Memory B cell (primary cell): ENCODE measurements around the gene ZNF598.
"Not testable (repeated sequence)": the region's sequence is repeated elsewhere in the genome, so short reads cannot be mapped to it uniquely, and the experiment has no call there.

ENCODE experiments used
- ATAC-seq: fragments of 150-1000 bp; cut with Tn5 transposase; 2 replicates; pipeline ENCODE4 v1.10.0; 2021; ENCODE audit warnings: low read depth, mild to moderate bottlenecking, moderate library complexity
- DNase-seq, 2 donors: peaks; one replicate each; pipeline ENCODE4 v3.0.0; 2022; ENCODE audit warnings: low spot score in 2 of 2
- H3K27ac Mint-ChIP-seq: one replicate; pipeline ENCODE4 v1.8.0; 2022; ENCODE audit warnings: mild to moderate bottlenecking, moderate library complexity, mixed read lengths
- H3K27me3 Mint-ChIP-seq: one replicate; pipeline ENCODE4 v1.8.0; 2022; ENCODE audit warnings: mixed read lengths
- H3K36me3 Mint-ChIP-seq: one replicate; pipeline ENCODE4 v1.8.0; 2022; ENCODE audit warnings: mild to moderate bottlenecking, mixed read lengths
- H3K4me1 Mint-ChIP-seq: one replicate; pipeline ENCODE4 v1.8.0; 2022; ENCODE audit warnings: mixed read lengths
- H3K4me3 Mint-ChIP-seq: one replicate; pipeline ENCODE4 v1.8.0; 2022; ENCODE audit warnings: mild to moderate bottlenecking, moderate library complexity, mixed read lengths
- H3K9me3 Mint-ChIP-seq: one replicate; pipeline ENCODE4 v1.8.0; 2022; ENCODE audit warnings: mixed read lengths

ZNF598 gene

DNA sequence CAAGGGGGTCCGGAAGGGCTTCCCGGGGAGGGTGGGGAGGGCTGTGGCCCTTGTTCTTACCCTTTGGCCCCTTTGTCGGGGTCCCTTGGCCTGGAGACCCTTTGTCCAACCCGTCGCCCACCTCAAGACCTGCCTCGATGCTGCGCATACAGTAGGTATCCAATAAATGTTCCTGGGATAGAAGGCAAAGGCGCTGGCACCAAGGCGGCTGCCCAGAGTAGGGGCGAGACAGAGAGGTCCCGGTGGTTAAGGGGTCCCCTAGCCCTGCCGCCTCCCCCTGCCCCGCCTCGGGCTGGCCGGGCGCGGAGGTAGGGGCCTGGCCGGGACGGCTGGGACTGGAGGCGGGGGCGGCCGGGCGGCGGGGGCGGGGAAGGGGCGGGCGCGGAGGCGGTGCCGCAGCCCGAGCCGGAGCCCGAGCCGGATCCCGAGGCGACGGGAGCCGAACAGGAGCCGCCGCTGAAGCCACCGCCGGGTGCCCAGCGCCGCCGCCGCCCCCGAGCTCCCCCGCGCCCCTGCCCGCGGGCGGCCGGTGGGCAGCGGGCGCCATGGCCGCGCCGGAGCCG is 16.9 kb upstream of the ZNF598 start, which contains the start of gene NHERF2:
Gene NHERF2, plus strand, starts transcription at position 442 of the 563 bp plus-strand sequence. Its CDS starts 104 bp downstream, at position 546.
- ATAC-seq (no peak), DNase-seq (no peak)
- H3K36me3 Mint-ChIP-seq, result no peaks in the 10 kb centered on the region
- H3K27ac Mint-ChIP-seq, result no peak within 1 kb of the TSS
- H3K4me3 Mint-ChIP-seq, result peak within 1 kb of the TSS; percentile 77
- H3K27me3 Mint-ChIP-seq, result peaks cover 17% of the 10 kb centered on the region
- H3K4me1 Mint-ChIP-seq, result peaks cover 17% of the 10 kb centered on the region
- no peaks in the 10 kb centered on the region for H3K9me3 Mint-ChIP-seq

DNA sequence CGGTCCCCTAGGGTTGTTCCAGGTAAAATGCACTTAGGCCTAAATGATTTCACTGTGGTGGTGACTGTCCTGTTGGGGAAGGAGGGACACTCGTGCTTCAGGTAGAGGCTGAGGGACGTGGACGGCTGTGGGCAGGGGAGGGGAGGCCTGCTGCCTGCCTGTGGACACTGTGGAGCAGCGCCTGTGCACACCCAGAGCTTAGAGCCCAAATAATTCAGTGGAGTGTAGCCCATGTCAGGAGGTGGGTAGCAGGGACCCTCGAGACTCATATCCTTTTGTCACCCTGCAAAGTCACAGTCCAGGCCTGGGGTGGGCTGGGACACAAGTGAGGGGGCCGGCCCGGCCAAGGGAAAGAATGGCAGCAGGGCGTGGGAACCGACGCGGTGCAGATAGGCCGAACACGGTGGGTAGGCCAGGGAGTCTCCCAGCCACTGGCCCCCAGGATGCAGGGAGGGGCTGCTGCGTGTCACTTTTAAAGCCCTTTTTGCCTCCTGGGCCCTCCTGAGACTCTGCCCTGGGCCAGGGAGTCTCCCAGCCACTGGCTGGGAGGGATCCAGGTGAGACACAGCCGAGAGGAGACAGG is 16.3 kb upstream of the ZNF598 start:
- H3K27me3 Mint-ChIP-seq, result peaks cover 20% of the 10 kb centered on the region
- peak overlapping the region; percentile 77 for H3K4me3 Mint-ChIP-seq
- no peak overlapping the region for H3K27ac Mint-ChIP-seq
- DNase-seq (no peak), ATAC-seq (no peak)
- H3K36me3 Mint-ChIP-seq, result no peaks in the 10 kb centered on the region
- no peaks in the 10 kb centered on the region for H3K9me3 Mint-ChIP-seq
- peaks cover 17% of the 10 kb centered on the region for H3K4me1 Mint-ChIP-seq

DNA sequence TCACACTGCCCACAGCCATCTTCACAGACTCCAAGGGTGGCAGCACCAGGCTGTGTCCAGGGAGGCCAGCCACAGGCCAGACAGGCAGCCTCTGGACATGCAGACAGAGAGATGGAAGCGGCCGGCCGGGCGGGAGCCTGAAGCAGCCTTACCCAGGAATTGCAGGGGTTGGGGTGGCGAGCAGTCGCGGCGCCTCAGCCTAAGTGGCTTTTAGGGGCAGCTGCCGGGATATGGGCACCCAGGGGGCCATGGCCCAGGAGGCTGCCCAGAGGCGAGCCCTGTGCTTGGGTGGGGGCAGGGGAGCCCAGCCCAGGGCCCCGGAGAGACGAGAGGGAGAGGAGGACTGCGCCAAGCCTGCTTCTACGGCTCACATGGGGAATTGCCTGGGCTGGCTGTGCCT is 15.6 kb upstream of the ZNF598 start:
- H3K27me3 Mint-ChIP-seq, result peaks cover 21% of the 10 kb centered on the region
- H3K27ac Mint-ChIP-seq, result no peak overlapping the region
- H3K36me3 Mint-ChIP-seq, result no peaks in the 10 kb centered on the region
- peaks cover 17% of the 10 kb centered on the region for H3K4me1 Mint-ChIP-seq
- ATAC-seq (no peak), DNase-seq (no peak)
- peak overlapping the region; percentile 44 for H3K4me3 Mint-ChIP-seq
- H3K9me3 Mint-ChIP-seq, result no peaks in the 10 kb centered on the region

DNA sequence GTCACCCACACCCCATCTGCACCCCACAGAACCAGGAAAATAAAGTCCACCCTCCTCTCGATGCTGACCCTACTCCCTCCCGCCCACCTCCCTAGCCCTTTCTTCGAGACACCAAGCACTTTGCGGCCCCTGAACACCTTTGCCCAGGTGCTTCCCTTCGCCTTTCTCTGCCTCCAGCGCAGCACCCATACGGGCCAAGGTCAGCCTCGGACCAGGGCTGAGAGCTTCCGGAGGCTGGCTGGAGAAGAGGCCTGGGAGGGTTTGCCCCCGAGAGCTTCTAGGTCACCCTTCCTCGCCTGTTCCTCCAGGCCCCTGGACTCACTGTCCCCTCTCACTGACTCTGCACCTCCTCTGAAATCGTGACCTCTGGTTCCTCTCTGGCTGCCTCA is 14.4 kb upstream of the ZNF598 start:
- H3K9me3 Mint-ChIP-seq, result no peaks in the 10 kb centered on the region
- peak overlapping the region; percentile 9 for H3K4me3 Mint-ChIP-seq
- H3K36me3 Mint-ChIP-seq, result no peaks in the 10 kb centered on the region
- peaks cover 17% of the 10 kb centered on the region for H3K4me1 Mint-ChIP-seq
- peaks cover 20% of the 10 kb centered on the region for H3K27me3 Mint-ChIP-seq
- DNase-seq (no peak), ATAC-seq (no peak)
- no peak overlapping the region for H3K27ac Mint-ChIP-seq

DNA sequence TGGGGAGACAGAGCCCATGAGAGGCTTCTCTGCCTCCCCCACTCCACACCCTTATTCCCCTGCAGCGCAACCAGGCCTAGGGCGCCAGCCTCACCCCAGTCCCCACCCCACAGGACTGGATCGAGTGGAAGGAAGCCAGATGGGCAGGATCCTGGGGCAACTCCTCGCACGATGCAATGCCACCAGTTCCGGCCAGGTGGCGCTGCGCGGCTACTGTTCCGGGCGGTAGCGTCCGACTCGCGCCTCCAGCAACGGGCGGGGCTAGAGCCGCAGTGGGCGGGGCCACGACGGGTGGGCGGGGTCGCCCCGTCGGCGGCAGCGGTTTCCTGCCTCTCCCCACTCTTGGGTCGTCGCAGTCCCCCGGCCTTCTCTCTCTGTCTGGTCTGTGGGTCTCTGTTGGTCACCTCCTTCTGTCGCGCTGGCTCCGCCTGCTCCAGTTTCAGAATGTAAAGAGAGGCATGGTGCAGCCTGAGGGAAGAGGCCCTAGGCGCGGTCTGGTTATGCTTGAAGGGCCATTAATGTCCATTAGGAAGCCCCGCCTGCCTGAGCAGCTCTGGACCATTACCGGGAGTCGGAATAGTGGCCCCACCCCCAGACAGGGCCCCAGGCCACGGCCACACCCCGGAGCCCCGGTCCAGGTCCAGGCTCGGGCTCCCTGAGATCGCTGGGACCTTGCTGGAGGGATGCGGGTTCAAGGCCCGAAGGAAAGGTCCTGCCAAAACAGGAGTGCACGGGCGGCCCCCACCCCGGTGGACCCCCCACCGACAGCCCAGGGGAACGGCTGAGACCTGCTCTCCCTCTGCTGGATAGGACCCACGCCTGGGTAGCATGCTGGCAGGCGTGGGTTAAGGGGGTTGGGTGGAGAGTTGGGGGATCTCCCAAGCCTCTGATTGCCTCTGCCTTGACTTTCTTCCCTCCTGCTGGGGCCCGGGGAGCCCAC is 13.7 kb upstream of the ZNF598 start:
- peak; percentile 96 to 98 for DNase-seq
- Mint-ChIP-seq H3K36me3 (no peaks in the 10 kb centered on the region), H3K9me3 (no peaks in the 10 kb centered on the region), H3K4me3 (peak overlapping the region; percentile 79), H3K27me3 (peaks cover 22% of the 10 kb centered on the region), H3K4me1 (peaks cover 17% of the 10 kb centered on the region), H3K27ac (peak overlapping the region; percentile 15)
- ATAC-seq, result peak; percentile 81

DNA sequence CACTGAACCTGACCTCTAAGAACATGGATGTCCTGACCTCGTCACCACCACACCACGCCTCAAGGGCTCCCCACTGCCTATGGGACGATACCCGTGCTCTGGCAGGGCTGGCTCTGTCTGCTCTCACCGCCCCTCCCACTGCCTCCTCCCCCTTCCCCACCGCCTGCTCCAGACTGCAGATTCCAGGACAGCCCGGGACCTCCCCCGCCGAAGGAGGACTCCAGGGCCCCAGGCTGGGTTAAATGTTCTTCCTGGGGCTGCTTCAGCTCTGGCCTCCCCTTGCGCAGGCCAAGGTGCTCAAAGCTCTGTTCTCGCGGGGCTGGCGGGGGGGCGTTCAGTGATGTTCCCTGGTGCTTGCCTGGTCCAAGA is 13.1 kb upstream of the ZNF598 start:
- peaks cover 17% of the 10 kb centered on the region for H3K4me1 Mint-ChIP-seq
- peak overlapping the region; percentile 15 for H3K27ac Mint-ChIP-seq
- H3K4me3 Mint-ChIP-seq, result peak overlapping the region; percentile 79
- peaks cover 24% of the 10 kb centered on the region for H3K27me3 Mint-ChIP-seq
- DNase-seq, result no peak
- ATAC-seq, result peak; percentile 18
- H3K36me3 Mint-ChIP-seq, result no peaks in the 10 kb centered on the region
- no peaks in the 10 kb centered on the region for H3K9me3 Mint-ChIP-seq

DNA sequence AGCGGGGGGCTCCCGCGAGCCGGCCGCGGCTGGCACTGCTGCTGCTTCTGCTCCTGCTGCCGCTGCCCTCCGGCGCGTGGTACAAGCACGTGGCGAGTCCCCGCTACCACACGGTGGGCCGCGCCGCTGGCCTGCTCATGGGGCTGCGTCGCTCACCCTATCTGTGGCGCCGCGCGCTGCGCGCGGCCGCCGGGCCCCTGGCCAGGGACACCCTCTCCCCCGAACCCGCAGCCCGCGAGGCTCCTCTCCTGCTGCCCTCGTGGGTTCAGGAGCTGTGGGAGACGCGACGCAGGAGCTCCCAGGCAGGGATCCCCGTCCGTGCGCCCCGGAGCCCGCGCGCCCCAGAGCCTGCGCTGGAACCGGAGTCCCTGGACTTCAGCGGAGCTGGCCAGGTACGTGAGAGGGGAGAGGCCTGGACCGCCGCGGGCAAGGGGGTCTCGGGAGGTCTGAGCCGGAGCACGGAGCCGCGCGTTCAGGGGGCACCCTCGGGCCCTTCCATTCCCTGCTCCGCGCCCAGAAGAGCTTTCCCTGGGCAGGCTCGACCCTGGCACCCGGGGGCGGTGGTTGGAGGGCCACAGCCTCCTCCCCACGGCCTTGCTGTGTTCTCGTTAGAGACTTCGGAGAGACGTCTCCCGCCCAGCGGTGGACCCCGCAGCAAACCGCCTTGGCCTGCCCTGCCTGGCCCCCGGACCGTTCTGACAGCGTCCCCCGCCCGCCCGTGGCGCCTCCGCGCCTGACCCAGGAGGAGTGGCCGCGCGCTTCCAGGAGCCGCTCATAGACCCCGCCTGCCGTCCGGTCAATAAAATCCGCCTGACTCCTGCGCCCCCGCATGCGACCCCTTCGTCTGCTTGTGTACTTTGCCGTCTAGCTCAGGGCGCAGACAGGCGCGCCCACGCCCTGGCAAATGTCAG is 10.6 kb upstream of the ZNF598 start:
- Mint-ChIP-seq H3K27me3 (peaks cover 17% of the 10 kb centered on the region), H3K36me3 (no peaks in the 10 kb centered on the region), H3K9me3 (no peaks in the 10 kb centered on the region), H3K4me3 (peak overlapping the region; percentile 41), H3K27ac (no peak overlapping the region), H3K4me1 (peaks cover 13% of the 10 kb centered on the region)
- DNase-seq (no peak), ATAC-seq (no peak)

DNA sequence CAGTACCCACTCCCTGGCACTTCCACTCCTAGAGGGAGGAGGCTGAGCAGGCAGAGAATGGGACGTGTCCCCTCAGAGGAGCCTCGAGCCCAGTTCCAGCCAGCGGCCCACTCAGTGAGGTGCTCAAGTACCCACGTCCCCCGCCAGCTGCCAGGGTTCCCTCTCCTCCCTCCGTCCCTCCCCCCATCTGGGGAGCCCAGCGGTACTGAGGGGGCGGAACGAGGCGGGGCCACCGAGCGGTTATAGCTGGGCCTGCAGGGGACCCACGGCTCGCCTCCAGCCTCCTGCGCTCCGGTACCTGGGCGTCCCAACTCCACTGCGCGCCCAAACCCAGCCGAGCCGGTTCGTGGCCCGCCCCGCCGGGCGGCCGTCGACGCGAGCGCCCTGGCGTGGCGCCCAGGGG is 9.9 kb upstream of the ZNF598 start, which contains the start of gene NPW:
Gene NPW, plus strand, starts transcription at position 268 of the 403 bp plus-strand sequence.
- Mint-ChIP-seq H3K4me1 (peaks cover 11% of the 10 kb centered on the region), H3K27me3 (peaks cover 15% of the 10 kb centered on the region), H3K9me3 (no peaks in the 10 kb centered on the region), H3K27ac (no peak within 1 kb of the TSS), H3K36me3 (no peaks in the 10 kb centered on the region), H3K4me3 (peak within 1 kb of the TSS; percentile 41)
- DNase-seq (no peak), ATAC-seq (peak; percentile 21)

DNA sequence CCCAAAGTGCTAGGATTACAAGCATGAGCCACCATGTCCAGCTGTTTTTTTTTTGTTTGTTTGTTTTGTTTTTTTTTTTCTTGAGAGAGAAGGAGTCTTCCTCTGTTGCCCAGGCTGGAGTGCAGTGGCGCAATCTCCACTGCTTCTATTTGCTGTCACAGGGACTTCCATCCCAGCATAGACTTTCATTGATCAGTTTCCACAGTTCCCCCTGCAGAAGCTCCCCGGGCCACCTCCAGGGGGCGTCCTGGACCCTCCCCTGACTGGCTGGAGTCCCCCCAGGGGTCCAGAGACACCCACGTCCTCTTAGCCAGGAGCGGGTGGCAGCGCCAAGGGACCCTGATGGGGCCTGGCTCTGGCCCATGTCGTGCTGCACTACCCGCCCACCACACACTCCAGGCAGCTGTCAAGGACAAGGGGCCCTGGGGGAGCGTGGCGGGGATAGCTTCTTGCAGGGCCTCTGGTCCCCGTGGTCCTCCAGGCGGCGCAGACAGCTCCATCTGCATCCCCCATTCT is 6.8 kb upstream of the ZNF598 start:
- Mint-ChIP-seq H3K4me1 (no peaks in the 10 kb centered on the region), H3K27me3 (peaks cover 7% of the 10 kb centered on the region), H3K9me3 (no peaks in the 10 kb centered on the region), H3K36me3 (no peaks in the 10 kb centered on the region), H3K27ac (no peak overlapping the region), H3K4me3 (no peak overlapping the region)
- DNase-seq, result no peak
- ATAC-seq, result no peak

DNA sequence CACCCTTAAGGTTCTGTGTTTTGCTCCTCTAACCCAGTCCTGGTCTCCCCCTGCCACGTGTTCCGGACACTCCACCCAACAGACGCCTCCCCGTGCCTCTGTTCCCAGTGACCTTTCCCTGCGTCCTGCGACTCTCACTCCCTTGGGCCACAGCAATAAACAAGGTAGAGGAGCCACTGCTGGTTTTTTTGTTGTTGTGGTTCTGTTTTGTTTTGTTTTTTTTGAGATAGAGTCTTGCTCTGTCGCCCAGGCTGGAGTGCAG is 6.3 kb upstream of the ZNF598 start:
- ATAC-seq (no peak), DNase-seq (no peak)
- no peak overlapping the region for H3K27ac Mint-ChIP-seq
- H3K9me3 Mint-ChIP-seq, result no peaks in the 10 kb centered on the region
- no peaks in the 10 kb centered on the region for H3K4me1 Mint-ChIP-seq
- H3K36me3 Mint-ChIP-seq, result no peaks in the 10 kb centered on the region
- H3K27me3 Mint-ChIP-seq, result peaks cover 5% of the 10 kb centered on the region
- H3K4me3 Mint-ChIP-seq, result no peak overlapping the region

DNA sequence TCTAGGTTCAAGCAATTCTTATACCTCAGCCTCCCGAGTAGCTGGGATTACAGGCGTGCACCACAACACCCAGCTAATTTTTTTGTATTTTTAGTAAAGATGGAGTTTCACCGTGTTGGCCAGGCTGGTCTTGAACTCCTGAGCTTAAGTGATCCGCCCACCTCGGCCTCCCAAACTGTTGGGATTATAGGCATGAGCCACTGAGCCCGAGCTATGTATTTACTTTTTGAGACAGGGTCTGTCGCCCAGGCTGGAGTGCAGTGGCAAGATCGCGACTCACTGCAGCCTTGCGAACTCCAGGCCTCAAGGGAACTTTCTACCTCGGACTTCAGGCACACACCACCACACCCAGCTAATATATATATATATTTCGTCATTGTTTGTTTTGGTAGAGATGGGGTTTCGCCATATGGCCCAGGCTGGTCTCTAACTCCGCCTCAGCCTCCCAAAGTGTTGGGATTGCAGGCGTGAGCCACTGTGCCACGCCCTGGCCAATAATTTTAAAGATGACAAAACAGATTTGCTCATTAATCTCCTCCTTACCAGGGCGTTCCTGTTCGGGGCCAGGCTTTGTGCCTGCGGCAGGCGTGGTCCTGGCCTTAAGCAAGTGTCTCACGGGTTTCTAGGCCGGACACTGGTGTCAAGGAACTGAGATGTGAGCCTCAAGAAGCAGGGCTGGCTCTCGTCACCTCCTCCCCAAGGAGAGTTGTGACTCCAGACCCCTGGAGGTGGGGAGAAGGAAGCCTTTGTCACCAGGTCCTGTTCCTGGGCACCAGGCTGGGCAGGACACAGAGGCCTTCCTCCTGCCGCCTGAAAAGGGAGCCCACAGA is 5.7 kb upstream of the ZNF598 start:
- Mint-ChIP-seq H3K36me3 (no peaks in the 10 kb centered on the region), H3K27me3 (peaks cover 4% of the 10 kb centered on the region), H3K4me3 (no peak overlapping the region), H3K9me3 (no peaks in the 10 kb centered on the region), H3K4me1 (no peaks in the 10 kb centered on the region), H3K27ac (no peak overlapping the region)
- DNase-seq (no peak), ATAC-seq (no peak)

DNA sequence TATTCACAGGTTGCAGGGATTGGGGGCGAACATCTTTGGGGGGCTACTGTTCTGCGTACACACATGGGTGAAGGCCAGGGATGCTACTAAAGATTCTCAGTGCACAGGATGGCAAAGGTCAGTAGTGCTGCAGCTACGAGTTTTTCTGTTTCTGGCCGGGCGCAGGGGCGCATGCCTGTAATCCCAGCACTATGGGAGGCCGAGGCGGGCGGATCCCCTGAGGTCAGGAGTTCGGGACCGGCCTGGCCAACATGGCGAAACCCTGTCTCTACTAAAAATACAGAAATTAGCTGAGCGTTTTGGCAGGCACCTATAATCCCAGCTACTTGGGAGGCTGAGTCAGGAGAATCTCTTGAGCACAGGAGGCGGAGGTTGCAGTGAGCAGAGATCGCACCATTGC is 3.9 kb upstream of the ZNF598 start:
- Mint-ChIP-seq H3K27ac (no peak overlapping the region), H3K4me3 (no peak overlapping the region), H3K4me1 (peaks cover 7% of the 10 kb centered on the region), H3K9me3 (no peaks in the 10 kb centered on the region), H3K36me3 (no peaks in the 10 kb centered on the region), H3K27me3 (peaks cover 1% of the 10 kb centered on the region)
- DNase-seq (no peak), ATAC-seq (no peak)

DNA sequence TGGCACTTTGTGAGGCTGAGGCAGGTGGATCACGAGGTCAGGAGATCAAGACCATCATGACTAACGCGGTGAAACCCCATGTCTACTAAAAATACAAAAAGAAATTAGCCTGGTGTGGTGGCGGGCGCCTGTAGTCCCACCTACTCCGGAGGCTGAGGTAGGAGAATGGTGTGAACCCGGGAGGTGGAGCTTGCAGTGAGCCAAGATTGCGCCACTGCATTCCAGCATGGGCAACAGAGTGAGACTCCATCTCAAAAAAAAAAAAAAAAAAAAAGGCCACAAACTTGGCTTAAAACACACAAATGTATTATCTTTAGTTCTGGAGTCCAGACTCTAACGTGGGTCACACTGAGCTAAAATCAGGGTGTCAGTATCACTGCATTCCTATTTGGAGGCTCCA is 2.1 kb upstream of the ZNF598 start:
- DNase-seq, H3K4me3 Mint-ChIP-seq, H3K27ac Mint-ChIP-seq, ATAC-seq, H3K9me3 Mint-ChIP-seq, H3K27me3 Mint-ChIP-seq, H3K36me3 Mint-ChIP-seq: not testable (repeated sequence)
- peaks cover 20% of the 10 kb centered on the region for H3K4me1 Mint-ChIP-seq
